ENCODE measurements around the gene PFDN1. TPM values are rescaled to one million over a fixed set of nuclear protein-coding genes. Genes with fewer than 3 reads are reported as not detected.
A peak's percentile ranks its signal among the peaks of the same experiment; 100 is the strongest.

Gene PFDN1
- total RNA-seq, 2 donors from 2014 or later: 33.4 to 35.2 TPM

DNA sequence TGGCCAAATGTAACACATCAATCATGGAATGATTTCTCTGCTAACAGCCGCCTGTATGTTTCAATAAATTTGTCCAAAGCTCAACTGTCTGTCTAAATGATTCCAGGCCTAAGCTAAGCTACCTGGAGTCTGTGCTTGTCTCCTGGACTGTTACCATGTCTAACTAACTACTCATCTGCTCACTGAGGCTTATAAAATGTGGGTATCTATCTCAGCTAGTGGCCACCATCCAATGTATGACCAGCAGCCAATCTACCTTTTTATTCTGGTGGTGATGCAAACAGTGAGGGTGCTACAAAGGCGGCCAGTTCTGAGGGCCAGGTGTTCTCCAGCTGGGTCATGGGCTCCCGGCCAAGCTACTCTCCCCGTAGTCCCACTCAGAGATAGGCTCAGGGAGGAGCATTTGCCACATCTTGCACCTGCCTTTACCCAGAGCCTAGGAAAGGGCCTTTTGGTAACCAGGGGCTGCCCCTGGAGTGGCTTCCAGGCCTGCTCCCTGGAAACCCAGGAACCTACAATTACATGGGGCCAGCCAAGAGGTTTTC lies 59.1 kb downstream of the PFDN1 start:
- H3K4me1 Mint-ChIP-seq: peaks cover 17% of the 10 kb centered on the region
- no peaks in the 10 kb centered on the region for H3K9me3 ChIP-seq (ENCODE audit: control insufficient read depth, low read length, poor library complexity, severe bottlenecking)
- peaks cover 3% of the 10 kb centered on the region for H3K36me3 Mint-ChIP-seq (ENCODE audit: low read depth)
- no peak overlapping the region for H3K27ac Mint-ChIP-seq
- DNase-seq (no peak), ATAC-seq (no peak)
- H3K27me3 Mint-ChIP-seq: no peaks in the 10 kb centered on the region
- no peak overlapping the region for H3K4me3 Mint-ChIP-seq

- H3K9me3 ChIP-seq (ENCODE audit: control insufficient read depth, low read length, poor library complexity, severe bottlenecking): no peaks in the 10 kb centered on the region
- DNase-seq: no peak
Observed at GRCh38 chr5:140242890-140243585, 59.9 kb downstream of the PFDN1 start.

DNA sequence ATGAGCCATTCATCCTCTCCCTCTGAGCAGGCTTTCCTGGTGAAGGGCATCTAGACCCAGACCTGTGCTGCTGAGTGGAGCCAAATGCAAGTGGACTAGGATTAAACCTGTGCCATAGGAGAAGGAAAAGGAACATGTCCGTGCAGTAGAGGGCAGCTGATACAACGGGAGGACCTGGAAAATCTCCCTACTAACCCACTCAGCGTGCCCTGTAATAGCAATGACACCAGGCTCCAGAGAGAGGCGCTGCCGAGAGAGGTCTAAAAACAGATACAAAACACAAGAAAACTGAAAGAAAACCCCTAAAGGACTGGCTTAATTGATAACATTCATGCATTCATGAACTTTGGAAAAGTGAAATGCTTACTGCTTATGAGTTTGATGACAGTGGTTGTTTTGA lies 60.8 kb downstream of the PFDN1 start:
- no peaks in the 10 kb centered on the region for H3K27me3 Mint-ChIP-seq
- DNase-seq: no peak
- H3K4me1 Mint-ChIP-seq: peaks cover 17% of the 10 kb centered on the region
- H3K36me3 Mint-ChIP-seq (ENCODE audit: low read depth): peaks cover 3% of the 10 kb centered on the region
- H3K27ac Mint-ChIP-seq: peak overlapping the region; percentile 43
- no peaks in the 10 kb centered on the region for H3K9me3 ChIP-seq (ENCODE audit: control insufficient read depth, low read length, poor library complexity, severe bottlenecking)
- no peak overlapping the region for H3K4me3 Mint-ChIP-seq
- ATAC-seq: no peak

More at GRCh38 chr5:140242890-140243585, 59.9 kb downstream of the PFDN1 start:
- peaks cover 3% of the 10 kb centered on the region for H3K36me3 Mint-ChIP-seq (ENCODE audit: low read depth)
- H3K27ac Mint-ChIP-seq: no peak overlapping the region
- H3K4me1 Mint-ChIP-seq: peaks cover 17% of the 10 kb centered on the region
- H3K27me3 Mint-ChIP-seq: no peaks in the 10 kb centered on the region
- no peak overlapping the region for H3K4me3 Mint-ChIP-seq
- no peak for ATAC-seq

- Mint-ChIP-seq H3K4me3 (no peak overlapping the region), H3K36me3 (ENCODE audit: low read depth) (peaks cover 3% of the 10 kb centered on the region), H3K27me3 (no peaks in the 10 kb centered on the region), H3K4me1 (peaks cover 17% of the 10 kb centered on the region), H3K27ac (no peak overlapping the region)
- no peak for ATAC-seq
- no peaks in the 10 kb centered on the region for H3K9me3 ChIP-seq (ENCODE audit: control insufficient read depth, low read length, poor library complexity, severe bottlenecking)
- DNase-seq: no peak
Observed at GRCh38 chr5:140240987-140241706, 61.8 kb downstream of the PFDN1 start.

- Mint-ChIP-seq H3K36me3 (ENCODE audit: low read depth) (peaks cover 3% of the 10 kb centered on the region), H3K4me3 (no peak overlapping the region), H3K27me3 (no peaks in the 10 kb centered on the region), H3K4me1 (peaks cover 9% of the 10 kb centered on the region), H3K27ac (no peak overlapping the region)
- H3K9me3 ChIP-seq (ENCODE audit: control insufficient read depth, low read length, poor library complexity, severe bottlenecking): no peaks in the 10 kb centered on the region
- ATAC-seq: peak; percentile 66
- DNase-seq: peak in 1 of 3 donors; percentile 39
Observed at GRCh38 chr5:140239939-140240700, 62.8 kb downstream of the PFDN1 start.

DNA sequence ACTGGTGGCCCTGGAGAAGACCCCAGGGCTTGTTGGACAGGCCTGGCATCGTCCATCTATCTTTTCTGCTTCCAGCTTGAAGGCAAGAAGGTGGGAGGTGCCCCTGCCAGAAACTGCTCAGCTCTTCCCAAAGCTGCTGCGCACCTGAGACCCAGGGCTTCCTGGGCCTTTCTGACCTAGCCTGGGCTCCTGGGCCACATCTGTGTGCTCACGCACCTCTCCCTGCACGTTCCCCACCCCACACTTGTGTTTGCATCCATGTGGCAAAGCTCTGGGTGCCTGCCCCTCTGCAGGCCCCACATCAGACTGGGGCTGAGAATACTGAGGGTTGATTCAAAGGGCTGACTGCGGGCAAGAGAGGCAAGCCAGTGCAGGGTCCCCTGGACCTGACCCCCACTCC lies 63.4 kb downstream of the PFDN1 start:
- Mint-ChIP-seq H3K27ac (no peak overlapping the region), H3K36me3 (ENCODE audit: low read depth) (peaks cover 1% of the 10 kb centered on the region), H3K27me3 (no peaks in the 10 kb centered on the region), H3K4me1 (peaks cover 3% of the 10 kb centered on the region), H3K4me3 (no peak overlapping the region)
- DNase-seq (no peak), ATAC-seq (no peak)
- H3K9me3 ChIP-seq (ENCODE audit: control insufficient read depth, low read length, poor library complexity, severe bottlenecking): no peaks in the 10 kb centered on the region

DNA sequence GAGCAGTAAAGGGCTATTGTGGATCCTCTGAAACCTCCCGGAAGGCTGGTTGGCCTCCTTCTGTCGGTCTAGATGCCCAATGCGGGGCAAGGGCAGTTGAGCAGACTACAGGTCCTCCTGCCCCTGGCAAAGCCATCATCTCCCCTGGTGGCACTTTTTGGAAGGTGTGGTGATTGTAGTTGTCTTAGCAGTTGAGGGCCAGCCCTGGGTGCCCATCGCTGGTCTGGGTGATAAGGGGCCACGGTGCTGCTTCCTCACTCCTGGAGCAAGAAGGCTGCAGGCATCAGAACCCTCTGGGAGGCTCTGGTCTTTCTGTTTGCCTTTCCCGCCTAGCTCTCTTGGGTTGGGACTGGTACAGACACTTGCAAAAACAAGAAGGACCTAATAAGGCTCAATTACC lies 64.1 kb downstream of the PFDN1 start:
- no peaks in the 10 kb centered on the region for H3K27me3 Mint-ChIP-seq
- H3K4me3 Mint-ChIP-seq: no peak overlapping the region
- H3K27ac Mint-ChIP-seq: no peak overlapping the region
- DNase-seq: no peak
- H3K4me1 Mint-ChIP-seq: peaks cover 2% of the 10 kb centered on the region
- H3K9me3 ChIP-seq (ENCODE audit: control insufficient read depth, low read length, poor library complexity, severe bottlenecking): no peaks in the 10 kb centered on the region
- no peaks in the 10 kb centered on the region for H3K36me3 Mint-ChIP-seq (ENCODE audit: low read depth)
- ATAC-seq: no peak

- Mint-ChIP-seq H3K27me3 (no peaks in the 10 kb centered on the region), H3K36me3 (ENCODE audit: low read depth) (peaks cover 3% of the 10 kb centered on the region), H3K27ac (no peak overlapping the region), H3K4me3 (no peak overlapping the region), H3K4me1 (peaks cover 2% of the 10 kb centered on the region)
- DNase-seq (no peak), ATAC-seq (no peak)
- no peaks in the 10 kb centered on the region for H3K9me3 ChIP-seq (ENCODE audit: control insufficient read depth, low read length, poor library complexity, severe bottlenecking)
Observed at GRCh38 chr5:140236891-140237598, 65.9 kb downstream of the PFDN1 start.

GRCh38 chr5:140235791-140236551 lies 66.9 kb downstream of the PFDN1 start:
- ATAC-seq (no peak), DNase-seq (no peak)
- Mint-ChIP-seq H3K4me3 (no peak overlapping the region), H3K27me3 (no peaks in the 10 kb centered on the region), H3K27ac (no peak overlapping the region), H3K36me3 (ENCODE audit: low read depth) (peaks cover 5% of the 10 kb centered on the region), H3K4me1 (peaks cover 2% of the 10 kb centered on the region)
- H3K9me3 ChIP-seq (ENCODE audit: control insufficient read depth, low read length, poor library complexity, severe bottlenecking): no peaks in the 10 kb centered on the region

- no peak overlapping the region for H3K4me3 Mint-ChIP-seq
- peaks cover 5% of the 10 kb centered on the region for H3K36me3 Mint-ChIP-seq (ENCODE audit: low read depth)
- H3K27ac Mint-ChIP-seq: no peak overlapping the region
- no peak for ATAC-seq
- no peaks in the 10 kb centered on the region for H3K27me3 Mint-ChIP-seq
- no peak for DNase-seq
- no peaks in the 10 kb centered on the region for H3K9me3 ChIP-seq (ENCODE audit: control insufficient read depth, low read length, poor library complexity, severe bottlenecking)
- no peaks in the 10 kb centered on the region for H3K4me1 Mint-ChIP-seq
Observed at GRCh38 chr5:140234377-140234989, 68.4 kb downstream of the PFDN1 start.

DNA sequence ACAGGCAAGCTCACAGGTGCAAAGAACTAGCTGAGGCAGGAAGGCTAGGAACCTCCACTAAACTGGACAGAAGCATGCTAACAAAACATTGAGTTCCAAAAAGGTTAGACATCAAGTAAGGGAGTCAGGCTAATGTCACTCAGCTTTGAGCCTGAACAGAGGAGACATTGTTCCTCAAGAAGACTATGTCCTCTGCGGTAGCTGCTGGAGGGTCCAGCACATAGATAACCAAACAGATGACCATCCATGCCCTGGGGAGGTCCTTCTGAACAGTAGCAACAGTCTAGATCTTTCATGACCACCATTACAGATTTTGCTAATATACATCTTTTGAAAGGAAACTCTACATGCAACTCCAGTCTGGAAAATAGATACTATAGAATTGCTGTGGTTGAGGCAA lies 70.2 kb downstream of the PFDN1 start:
- no peak overlapping the region for H3K4me3 Mint-ChIP-seq
- DNase-seq (no peak), ATAC-seq (no peak)
- no peaks in the 10 kb centered on the region for H3K9me3 ChIP-seq (ENCODE audit: control insufficient read depth, low read length, poor library complexity, severe bottlenecking)
- H3K27ac Mint-ChIP-seq: no peak overlapping the region
- H3K4me1 Mint-ChIP-seq: no peaks in the 10 kb centered on the region
- H3K36me3 Mint-ChIP-seq (ENCODE audit: low read depth): peaks cover 5% of the 10 kb centered on the region
- H3K27me3 Mint-ChIP-seq: no peaks in the 10 kb centered on the region

- H3K27ac Mint-ChIP-seq: peak overlapping the region; percentile 32
- ATAC-seq: no peak
Observed at GRCh38 chr5:140230373-140230772, 72.5 kb downstream of the PFDN1 start.

More at GRCh38 chr5:140230373-140230772, 72.5 kb downstream of the PFDN1 start:
- no peak for DNase-seq
- H3K4me1 Mint-ChIP-seq: peaks cover 2% of the 10 kb centered on the region
- no peaks in the 10 kb centered on the region for H3K9me3 ChIP-seq (ENCODE audit: control insufficient read depth, low read length, poor library complexity, severe bottlenecking)
- peaks cover 5% of the 10 kb centered on the region for H3K36me3 Mint-ChIP-seq (ENCODE audit: low read depth)
- H3K4me3 Mint-ChIP-seq: no peak overlapping the region
- no peaks in the 10 kb centered on the region for H3K27me3 Mint-ChIP-seq

Measured in T-helper 17 cell (primary cell).